Panc1 (cell line): ENCODE data around the gene HOXD11. TPM values are rescaled to one million over a fixed set of nuclear protein-coding genes. Genes with fewer than 3 reads are reported as not detected.

ENCODE experiments used
- ATAC-seq: fragments of 200-7000 bp; cut with Tn5 transposase; 2 replicates; pipeline ENCODE4 v1.9.1; 2020; ENCODE audit warnings: mild to moderate bottlenecking, moderate library complexity
- BruUV-seq: library from RNA; stranded (reverse); fragments of 400-500 nt; replicated peaks from 2 replicates; lab custom pipeline; 2021; lab: Mats Ljungman, UMichigan
- CTCF ChIA-PET: fragments of 300-600 bp; sonication (Branson Sonifier 250); formaldehyde crosslinking; loops from one replicate; lab custom pipeline; 2022; ENCODE audit warnings: antibody characterized with exemption; lab: Charles Lee
- POLR2A ChIA-PET: fragments of 300-600 bp; sonication (Branson Sonifier 250); formaldehyde crosslinking; loops from one replicate; lab custom pipeline; 2022; ENCODE audit warnings: antibody characterized with exemption; lab: Charles Lee
- DNase-seq: peaks from one replicate; pipeline ENCODE4 v3.0.0-alpha.2; 2010; ENCODE audit warnings: low read depth, low spot score
- H3K27ac ChIP-seq: 2 replicates; pipeline ENCODE4 v1.5.1; 2011; ENCODE audit warnings: mild to moderate bottlenecking, low read length, inconsistent platforms
- H3K27me3 ChIP-seq: fragments of 200-500 bp; sonication (Bioruptor generic); 2 replicates; pipeline ENCODE4 v1.6.0; 2014; ENCODE audit warnings: low read length, inconsistent platforms; ENCODE audit not compliant: control insufficient read depth, insufficient read depth
- H3K36me3 ChIP-seq: fragments of 200-500 bp; sonication (Bioruptor generic); 2 replicates; pipeline ENCODE4 v1.5.1; 2014; ENCODE audit warnings: inconsistent platforms, mild to moderate bottlenecking, low read length, moderate library complexity; ENCODE audit not compliant: control insufficient read depth, insufficient read depth
- H3K4me1 ChIP-seq: 2 replicates; pipeline ENCODE4 v1.5.1; 2011; ENCODE audit warnings: inconsistent platforms, mild to moderate bottlenecking, low read length, moderate library complexity; ENCODE audit not compliant: control insufficient read depth, insufficient read depth
- H3K4me3 ChIP-seq, 2 experiments: 2 replicates each; pipeline ENCODE4 v1.5.1; 2011 to 2012; ENCODE audit warnings: low read depth in 2 of 2, low read length in 2 of 2, mild to moderate bottlenecking in 2 of 2, inconsistent platforms in 1 of 2, moderate library complexity in 1 of 2
- H3K9me3 ChIP-seq: fragments of 200-500 bp; sonication (Bioruptor generic); 2 replicates; pipeline ENCODE4 v1.5.1; 2014; ENCODE audit warnings: low read depth, mild to moderate bottlenecking, inconsistent platforms, low read length, moderate library complexity; ENCODE audit not compliant: control insufficient read depth, insufficient read depth
- CTCF ChIP-seq: fragments of 450-650 bp; IDR thresholded peaks from 2 replicates; pipeline ENCODE4 v1.5.1; 2017; ENCODE audit warnings: mild to moderate bottlenecking
- POLR2AphosphoS5 ChIP-seq: IDR thresholded peaks from 2 replicates; pipeline ENCODE4 v1.6.1; 2012; ENCODE audit warnings: mild to moderate bottlenecking, low read depth, low read length, moderate library complexity
- REST ChIP-seq, 2 experiments: IDR thresholded peaks; 2 replicates each; pipeline ENCODE4 v1.6.1; 2011 to 2012; ENCODE audit warnings: low read depth in 2 of 2, control low read depth in 1 of 2, low read length in 1 of 2, mild to moderate bottlenecking in 1 of 2, moderate library complexity in 1 of 2; ENCODE audit not compliant: insufficient read depth in 1 of 2
- SIN3A ChIP-seq: IDR thresholded peaks from 2 replicates; pipeline ENCODE4 v1.6.1; 2012; ENCODE audit warnings: low read depth, mild to moderate bottlenecking, low read length, moderate library complexity, borderline replicate concordance; ENCODE audit not compliant: insufficient read depth
- TCF7L2 ChIP-seq: IDR thresholded peaks from 2 replicates; pipeline ENCODE4 v1.6.1; 2011; ENCODE audit warnings: mild to moderate bottlenecking, low read depth, low read length, inconsistent platforms
- in situ Hi-C: cut with HindIII; loops from 2 replicates; pipeline ENCODE4 v1.10.0; 2016; ENCODE audit warnings: low sequenced_read_pairs, low pct_unique_long_range_greater_than_20kb
- intact Hi-C: fragments of 100-400 bp; cut with micrococcal nuclease; formaldehyde crosslinking; loops from one replicate; pipeline ENCODE4 v1.10.0; 2022; ENCODE audit not compliant: unreplicated experiment
- total RNA-seq: library from RNA; stranded (reverse); gene quantifications from one replicate; pipeline ENCODE4 v1.2.1, GENCODE V29; 2021; ENCODE audit not compliant: unreplicated experiment

Gene HOXD11
- total RNA-seq, 1 experiment from 2014 or later: 0.49 TPM

GRCh38 chr2:176131848-176132158 lies 24.7 kb downstream of the HOXD11 start:
- CTCF ChIA-PET: interaction anchor here (1.7 kb wide), 1 partner anchor 323 kb away, joined by 18 read pairs; no protein-coding TSS in a partner anchor
- intact Hi-C loops: no loop called here
- H3K4me1 ChIP-seq: peaks cover 20% of the 10 kb centered on the region
- no peaks in the 10 kb centered on the region for H3K27me3 ChIP-seq
- no peaks in the 10 kb centered on the region for H3K36me3 ChIP-seq
- DNase-seq: no peak
- no TSS peak for BruUV-seq
- POLR2A ChIA-PET: no interaction called here
- peak overlapping the region; percentile 35 to 47; a peak in 3 of 4 replicates for H3K4me3 ChIP-seq
- in situ Hi-C loops: no loop called here
- H3K9me3 ChIP-seq: no peaks in the 10 kb centered on the region
- TF ChIP-seq POLR2AphosphoS5 (no peak), CTCF (no peak), REST (IDR thresholded peaks at IDR 0.05; ENCODE audit: insufficient read depth in 1 of 2, low read depth in 2 of 2, low read length in 1 of 2) (no peak), TCF7L2 (no peak), SIN3A (no peak)
- ATAC-seq: no peak
- peak overlapping the region; percentile 76 for H3K27ac ChIP-seq

- H3K4me1 ChIP-seq: peaks cover 14% of the 10 kb centered on the region
- no peaks in the 10 kb centered on the region for H3K36me3 ChIP-seq
- no peaks in the 10 kb centered on the region for H3K27me3 ChIP-seq
- BruUV-seq: no TSS peak
- intact Hi-C loops: no loop called here
- in situ Hi-C loops: no loop called here
- peak; percentile 47 for ATAC-seq
- DNase-seq: no peak
- TF ChIP-seq TCF7L2 (no peak), POLR2AphosphoS5 (no peak), SIN3A (no peak), CTCF (no peak), REST (IDR thresholded peaks at IDR 0.05; ENCODE audit: insufficient read depth in 1 of 2, low read depth in 2 of 2, low read length in 1 of 2) (no peak)
- H3K4me3 ChIP-seq: peak overlapping the region; percentile 35 to 47
- H3K9me3 ChIP-seq: no peaks in the 10 kb centered on the region
- ChIA-PET CTCF (interaction anchor here (1.7 kb wide), 1 partner anchor 323 kb away, joined by 18 read pairs; no protein-coding TSS in a partner anchor), POLR2A (interaction anchor here (0.6 kb wide), 1 partner anchor 1127 kb away, joined by 4 read pairs; no protein-coding TSS in a partner anchor)
- H3K27ac ChIP-seq: peak overlapping the region; percentile 76
Measured at GRCh38 chr2:176132205-176133171, 25.4 kb downstream of the HOXD11 start.
